Activated CD4-positive, alpha-beta T cell treated with anti-CD3 and anti-CD28 coated beads, Interleukin-2, amount 50 U/mL, for 1 hour (primary cell): ENCODE results near the gene PEX11G.

Experiments used
- DNase-seq: peaks from one replicate; pipeline ENCODE4 v3.0.0-alpha.2; 2020

The PEX11G gene

DNA sequence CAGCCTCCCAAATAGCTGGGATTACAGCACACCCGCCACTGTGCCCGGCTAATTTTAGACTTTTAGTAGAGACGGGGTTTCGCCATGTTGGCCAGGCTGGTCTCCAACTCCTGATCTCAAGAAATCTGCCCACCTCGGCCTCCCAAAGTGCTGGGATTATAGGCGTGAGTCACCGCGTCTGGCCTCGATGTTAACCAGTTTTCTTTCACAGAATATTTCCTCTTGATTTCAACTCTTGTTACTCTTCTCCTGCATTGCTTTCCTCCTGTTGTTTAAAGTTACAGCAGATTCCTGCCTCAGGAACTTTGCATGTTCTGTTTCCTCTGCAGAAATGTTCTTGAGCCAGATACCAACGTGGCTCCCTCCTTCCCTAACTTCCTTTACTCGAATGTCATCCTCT is 3.7 kb upstream of the PEX11G start:
- no peak for DNase-seq

DNA sequence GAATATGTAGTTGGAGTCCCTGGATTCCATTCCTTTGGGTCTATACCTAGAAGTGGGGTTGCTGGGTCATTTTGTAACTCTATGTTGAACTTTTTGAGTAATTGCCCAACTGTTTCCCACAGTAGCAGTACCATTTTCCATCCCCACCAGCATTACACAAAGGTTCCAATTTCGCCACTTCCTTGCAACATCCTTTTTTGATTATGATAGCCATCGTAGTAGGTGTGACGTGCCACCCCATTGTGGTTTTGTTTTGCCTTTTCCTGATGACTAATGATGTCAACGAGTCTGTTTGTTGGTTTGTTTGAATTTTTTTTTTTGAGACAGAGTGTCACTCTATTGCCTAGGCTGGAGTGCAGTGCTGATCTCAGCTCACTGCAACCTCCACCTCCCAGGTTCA is 3.3 kb upstream of the PEX11G start:
- DNase-seq = no peak

GRCh38 chr19:7489609-7490044 is 792 bp upstream of the PEX11G start:
- no peak for DNase-seq

DNA sequence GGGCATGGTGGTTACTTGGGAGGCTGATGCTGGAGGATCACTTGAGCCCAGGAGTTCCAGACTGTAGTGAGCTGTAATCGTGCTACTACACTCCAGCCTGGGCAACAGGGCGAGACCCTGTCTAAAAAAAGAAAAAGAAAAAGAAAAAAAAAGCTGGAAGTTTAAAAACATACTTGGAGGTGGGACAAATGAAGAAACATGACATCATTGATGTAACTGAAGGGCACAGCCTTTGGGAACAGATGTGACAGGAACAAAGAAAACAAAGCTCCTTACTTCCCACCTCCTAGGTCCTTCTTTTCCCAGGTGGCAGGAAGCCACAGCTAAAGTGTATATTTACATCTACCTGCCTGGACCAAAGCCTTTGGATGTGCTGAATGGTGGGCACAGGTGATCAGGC is 1.9 kb downstream of the PEX11G start:
- DNase-seq = no peak

- DNase-seq = no peak
These were observed 5.1 kb downstream of the PEX11G start for GRCh38 chr19:7483720-7484201.

GRCh38 chr19:7482584-7483439 is 6.0 kb downstream of the PEX11G start:
- no peak for DNase-seq

DNA sequence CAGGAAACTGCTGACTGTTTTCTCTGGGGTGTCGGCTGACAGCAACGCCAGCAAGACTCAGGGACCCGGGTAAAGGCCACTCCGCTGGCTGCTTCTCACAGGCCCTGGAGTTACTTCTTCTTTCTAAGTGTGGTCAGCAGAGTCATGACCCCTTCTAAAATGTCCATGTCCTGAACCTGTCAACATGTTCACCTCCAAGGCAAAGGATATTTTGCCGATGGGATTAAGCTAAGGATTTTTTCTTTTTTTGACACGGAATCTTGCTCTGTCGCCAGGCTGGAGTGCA is 7.9 kb downstream of the PEX11G start:
- no peak for DNase-seq

GRCh38 chr19:7480222-7480969 is 8.4 kb downstream of the PEX11G start:
- no peak for DNase-seq

GRCh38 chr19:7478843-7479227 is 10.0 kb downstream of the PEX11G start:
- DNase-seq = no peak

- DNase-seq = no peak
These were observed 10.5 kb downstream of the PEX11G start for GRCh38 chr19:7478173-7478842.

DNA sequence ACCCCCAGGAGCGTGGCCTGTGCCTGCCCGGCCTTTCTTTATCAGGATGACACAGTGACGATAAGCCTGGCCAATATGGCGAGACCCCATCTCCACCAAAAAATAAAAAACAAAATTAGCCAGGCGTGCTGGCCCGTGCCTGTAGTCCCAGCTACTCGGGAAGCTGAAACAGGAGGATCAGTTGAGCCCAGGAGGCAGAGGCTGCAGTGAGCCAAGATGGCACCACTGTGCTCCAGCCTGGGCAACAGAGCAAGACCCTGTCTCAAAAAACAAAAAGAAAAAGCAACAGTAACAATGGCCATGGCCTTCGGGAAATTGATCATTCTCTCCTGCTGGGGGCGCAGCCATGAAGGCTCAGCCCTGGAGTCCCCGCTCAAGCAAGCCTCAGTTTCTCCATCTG is 11.1 kb downstream of the PEX11G start:
- DNase-seq = no peak

DNA sequence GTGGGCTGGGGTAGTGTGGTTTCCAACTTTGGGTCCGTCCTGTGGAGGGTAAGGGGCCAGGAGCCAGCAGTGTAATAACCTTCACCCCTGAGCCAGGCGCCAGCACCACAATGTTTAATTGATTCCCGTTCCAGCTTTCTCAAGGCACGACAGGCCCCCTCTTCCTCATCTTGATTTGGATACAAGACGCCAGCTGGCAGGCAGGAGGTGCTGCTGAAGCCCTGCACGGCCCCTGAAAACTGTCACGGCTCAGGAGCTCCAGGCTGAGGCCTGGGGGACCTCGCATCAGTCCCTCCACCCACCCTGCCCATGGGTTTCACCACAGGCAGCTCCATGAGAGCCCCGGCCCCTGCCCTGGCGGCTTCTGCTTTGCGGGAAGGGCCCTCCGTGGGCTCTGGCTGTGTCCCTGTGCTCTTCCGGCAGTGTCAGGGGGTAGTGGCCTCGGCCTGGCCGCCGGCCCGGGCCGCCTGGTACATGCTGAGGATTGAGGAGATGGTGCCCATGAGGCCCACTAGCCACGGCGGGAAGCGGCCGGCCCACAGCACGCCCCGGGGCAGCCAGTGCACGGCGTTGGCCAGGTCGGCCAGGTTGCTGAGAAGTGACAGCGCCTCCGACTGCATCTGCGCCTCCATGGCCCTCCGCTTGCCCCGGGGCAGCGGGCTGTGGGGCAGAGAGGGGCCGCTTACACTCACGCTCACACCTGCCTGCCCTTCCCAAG is 11.9 kb downstream of the PEX11G start:
- DNase-seq = no peak

- DNase-seq = no peak
These were observed 12.6 kb downstream of the PEX11G start for GRCh38 chr19:7476241-7476640.

DNA sequence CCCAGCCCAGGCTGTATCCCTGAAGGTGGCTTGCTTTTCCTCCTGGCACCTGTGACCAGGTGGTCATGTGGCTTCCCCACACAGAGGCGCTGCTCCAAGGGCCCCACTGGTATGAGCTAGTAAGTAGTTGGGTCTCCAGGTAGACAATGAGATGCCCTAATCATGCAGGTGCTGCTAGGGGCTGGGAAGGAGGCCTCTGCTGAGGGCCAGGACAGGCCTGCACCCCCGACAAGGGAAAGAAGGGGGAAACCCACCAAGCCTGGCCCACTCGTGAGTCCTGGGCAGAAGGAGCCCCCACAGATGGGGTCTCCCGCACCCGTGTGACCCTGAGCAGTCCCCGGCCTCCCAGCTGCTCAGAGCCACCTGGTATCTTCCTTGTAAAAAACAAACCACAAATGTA is 13.2 kb downstream of the PEX11G start:
- no peak for DNase-seq

DNA sequence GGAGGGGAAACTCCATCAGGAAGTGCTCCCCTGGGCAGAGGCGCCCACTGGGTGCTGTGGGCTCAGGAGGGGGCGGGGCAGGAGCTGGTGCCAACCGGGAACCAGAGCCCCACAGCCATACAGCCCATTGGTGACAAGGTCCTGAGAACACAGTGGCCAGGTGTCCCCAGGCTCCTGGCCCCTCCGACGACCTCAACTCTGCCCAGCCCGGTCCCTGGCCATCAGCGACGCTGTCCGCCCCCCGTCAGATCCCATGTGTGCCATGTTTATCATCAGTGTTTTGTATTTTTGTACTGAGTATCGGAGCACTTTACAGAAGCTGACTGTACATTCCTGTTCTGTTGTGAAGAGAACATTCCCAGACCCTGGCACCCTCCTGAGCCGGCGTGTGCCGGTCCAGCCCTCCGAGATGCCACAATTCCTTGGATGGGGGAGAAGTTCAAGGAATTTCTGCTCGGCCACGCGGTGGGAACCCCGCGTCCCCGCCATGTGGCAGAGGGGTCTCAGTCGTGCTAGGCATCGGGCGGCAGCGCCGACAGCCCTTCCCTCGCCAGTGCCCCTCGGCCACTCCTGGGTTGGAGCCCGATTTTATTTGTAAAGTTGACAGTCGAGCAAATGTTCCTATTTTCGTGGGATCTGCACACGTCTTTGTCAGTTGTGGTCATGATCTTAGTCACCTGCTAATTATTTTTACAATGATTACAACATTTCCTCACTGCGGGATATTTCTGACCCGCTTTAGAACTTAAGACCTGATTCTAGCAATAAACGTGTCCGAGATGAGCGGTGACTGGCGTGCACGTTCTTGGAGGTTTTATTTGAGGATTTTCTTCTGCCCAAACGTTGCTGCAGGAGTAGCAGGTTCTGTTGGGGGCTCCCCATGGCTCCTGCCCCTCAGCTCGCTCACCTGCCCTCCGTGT is 16.9 kb downstream of the PEX11G start:
- DNase-seq = no peak

- no peak for DNase-seq
These were observed 18.1 kb downstream of the PEX11G start for GRCh38 chr19:7470540-7471305.

GRCh38 chr19:7469669-7470285 is 19.1 kb downstream of the PEX11G start:
- DNase-seq = no peak

DNA sequence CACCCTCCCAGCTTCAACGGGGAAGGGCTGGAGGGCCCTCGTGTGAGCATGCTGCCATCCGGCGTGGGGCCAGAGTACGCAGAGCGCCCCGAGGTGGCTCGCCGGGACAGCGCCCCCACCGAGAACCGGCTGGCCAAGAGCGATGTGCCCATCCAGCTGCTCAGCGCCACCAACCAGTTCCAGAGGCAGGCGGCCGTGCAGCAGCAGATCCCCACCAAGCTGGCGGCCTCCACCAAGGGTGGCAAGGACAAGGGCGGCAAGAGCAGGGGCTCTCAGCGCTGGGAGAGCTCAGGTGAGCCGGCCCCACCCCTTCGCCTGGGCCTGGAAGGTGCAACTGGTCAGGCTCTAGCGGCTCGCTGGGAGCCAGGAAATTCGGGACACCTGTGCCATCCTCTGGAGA is 20.0 kb downstream of the PEX11G start:
- no peak for DNase-seq

GRCh38 chr19:7467009-7467989 is 21.5 kb downstream of the PEX11G start:
- no peak for DNase-seq
